GM19468 (cell line): ENCODE results near the gene RD3L.
"Not testable (repeated sequence)": the region's sequence is repeated elsewhere in the genome, so short reads cannot be mapped to it uniquely, and the experiment has no call there.

Experiments used
- ATAC-seq: cut with Tn5 transposase; IDR thresholded peaks from one replicate; pipeline ENCODE4 v1.9.1; 2021; ENCODE audit warnings: mild to moderate bottlenecking, moderate library complexity, moderate number of reproducible peaks; ENCODE audit not compliant: unreplicated experiment; ENCODE audit errors: extremely low read depth

Gene RD3L

GRCh38 chr14:103928011-103928890 lies 14.1 kb downstream of the RD3L start, which contains the start of gene TDRD9:
TSS of gene TDRD9 (plus strand) at chr14:103928456. CDS start at chr14:103928510, 54 bp downstream.
- ATAC-seq, result no peak

GRCh38 chr14:103927566-103927965 lies 14.8 kb downstream of the RD3L start:
- ATAC-seq, result no peak

- ATAC-seq, result no peak
These were observed 17.0 kb downstream of the RD3L start for GRCh38 chr14:103925316-103925715.

DNA sequence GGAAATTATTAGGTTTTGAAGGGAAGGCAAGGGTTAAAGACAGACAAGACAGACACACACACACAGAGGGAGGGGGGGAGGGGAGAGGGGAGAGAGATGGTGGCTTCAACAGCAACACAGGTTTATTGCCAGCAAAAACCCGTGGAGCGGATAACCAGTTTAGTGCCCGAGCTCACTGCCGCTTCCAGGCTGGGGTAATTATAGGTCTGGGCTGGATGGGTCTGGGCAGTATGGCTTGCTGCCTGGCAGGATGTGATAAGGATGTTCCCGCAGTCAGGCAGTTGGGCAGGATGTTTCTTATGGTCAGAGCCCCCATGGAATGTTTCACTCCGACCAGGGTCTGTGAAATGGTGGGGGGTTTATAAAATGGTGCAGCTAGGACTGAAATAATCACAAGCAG lies 18.5 kb downstream of the RD3L start:
- ATAC-seq, result no peak

DNA sequence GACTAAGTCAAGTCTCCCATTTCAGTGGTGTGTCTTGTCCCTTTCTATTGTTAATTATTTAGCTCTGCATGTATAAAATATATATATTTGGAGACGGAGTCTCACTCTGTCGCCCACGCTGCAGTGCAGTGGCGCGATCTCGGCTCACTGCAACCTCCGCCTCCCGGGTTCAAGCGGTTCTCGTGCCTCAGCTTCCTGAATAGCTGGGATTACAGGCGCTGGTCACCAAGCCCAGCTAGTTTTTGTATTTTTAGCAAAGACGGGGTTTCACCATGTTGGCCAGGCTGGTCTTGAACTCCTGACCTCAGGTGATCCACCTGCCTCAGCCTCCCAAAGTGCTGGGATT lies 20.5 kb downstream of the RD3L start:
- not testable (repeated sequence) for ATAC-seq

DNA sequence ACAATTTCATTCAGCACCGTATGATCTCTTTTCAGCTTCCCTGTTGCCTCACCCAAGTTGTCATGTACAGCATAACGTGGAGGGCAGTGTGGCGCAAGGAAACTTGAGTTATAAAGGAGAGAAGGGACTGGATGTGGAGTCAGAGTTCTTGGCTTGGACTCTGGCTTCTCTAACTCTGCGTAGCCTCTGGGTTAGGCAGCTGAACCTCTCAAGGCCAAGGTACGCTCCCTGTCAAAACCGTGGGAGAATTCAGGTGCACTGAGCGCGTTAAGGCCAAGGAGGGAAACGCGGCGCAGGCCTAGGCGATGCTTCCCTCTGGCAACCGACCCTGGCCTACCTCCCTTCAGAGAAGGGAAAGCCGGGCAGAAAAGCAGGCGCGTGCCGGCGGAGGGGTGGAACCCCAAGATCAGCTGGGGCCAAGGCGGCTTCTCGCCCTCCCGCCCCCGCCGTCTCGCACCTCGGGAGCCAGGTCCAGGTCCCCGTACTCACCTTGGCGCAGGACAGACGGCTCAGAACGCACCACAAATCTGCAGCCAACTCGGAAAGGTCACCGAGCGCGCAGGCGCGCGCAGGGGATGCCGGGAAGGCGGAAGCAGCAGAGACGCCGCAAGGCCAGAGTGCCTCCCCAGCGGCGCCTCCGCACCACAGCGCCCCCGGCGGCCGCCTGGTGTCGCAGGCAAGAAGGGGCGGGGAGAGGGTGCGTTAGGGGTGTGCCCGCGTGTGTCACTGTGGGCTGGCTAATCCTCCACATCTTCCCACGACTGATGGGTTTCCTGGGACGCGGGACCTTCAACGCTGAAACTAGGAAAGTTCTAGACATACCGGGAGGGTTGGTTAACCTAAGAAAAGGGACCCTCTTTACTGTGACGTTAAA lies 21.1 kb downstream of the RD3L start:
- ATAC-seq, result peak; percentile 82

GRCh38 chr14:103916636-103917262 lies 25.6 kb downstream of the RD3L start:
- no peak for ATAC-seq

DNA sequence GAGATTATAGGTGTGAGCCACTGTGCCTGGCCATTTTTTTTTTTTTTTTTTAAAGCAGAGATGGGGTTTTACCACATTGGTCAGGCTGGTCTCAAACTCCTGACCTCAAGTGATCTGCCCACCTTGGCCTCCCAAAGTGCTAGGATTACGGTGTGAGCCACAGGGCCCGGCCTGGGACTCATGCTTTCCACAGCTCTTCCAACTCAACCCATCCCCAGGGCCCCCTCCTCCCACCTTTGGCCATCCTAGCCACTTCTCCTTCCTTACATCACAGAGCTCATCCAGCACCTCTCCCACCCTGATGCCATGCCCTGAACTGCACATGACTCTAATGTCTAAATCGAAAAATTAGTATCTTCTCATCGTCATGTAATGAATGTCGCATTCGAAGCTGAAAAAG lies 26.7 kb downstream of the RD3L start:
- no peak for ATAC-seq

GRCh38 chr14:103910984-103911383 lies 31.3 kb downstream of the RD3L start:
- no peak for ATAC-seq

- no peak for ATAC-seq
These were observed 31.9 kb downstream of the RD3L start for GRCh38 chr14:103910262-103910935.

GRCh38 chr14:103909531-103910261 lies 32.6 kb downstream of the RD3L start:
- no peak for ATAC-seq

- ATAC-seq, result no peak
These were observed 33.7 kb downstream of the RD3L start for GRCh38 chr14:103908580-103908979.

DNA sequence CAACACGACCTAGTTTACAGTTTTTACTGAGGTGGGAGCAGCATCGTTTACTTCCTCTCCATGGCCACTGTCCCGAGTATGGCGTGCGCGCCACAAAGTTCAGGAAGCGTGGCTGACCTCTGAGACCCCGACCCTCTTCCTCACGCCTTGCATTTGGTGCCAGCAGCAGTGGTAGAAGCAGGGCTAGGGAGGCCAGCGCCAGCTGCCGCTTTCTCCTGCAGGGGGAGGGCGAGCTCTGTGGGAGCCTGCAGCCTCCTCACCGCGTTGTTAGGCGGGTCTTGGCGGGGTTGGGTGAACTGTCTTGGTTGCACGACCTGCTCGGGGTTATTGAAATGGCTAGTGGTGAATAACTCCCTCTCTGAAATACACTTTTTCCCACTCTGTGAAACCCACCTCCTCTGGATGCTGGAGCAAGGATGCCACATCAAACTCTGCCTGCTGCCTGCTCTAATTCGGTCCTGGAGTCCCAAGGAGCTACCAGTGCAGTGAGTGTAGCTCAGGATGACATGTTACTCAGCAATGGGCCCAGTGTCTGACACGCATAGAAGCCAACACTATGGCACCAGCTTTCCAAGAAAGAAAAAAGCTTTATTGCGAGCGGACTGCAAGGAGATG lies 36.4 kb downstream of the RD3L start:
- ATAC-seq, result no peak

DNA sequence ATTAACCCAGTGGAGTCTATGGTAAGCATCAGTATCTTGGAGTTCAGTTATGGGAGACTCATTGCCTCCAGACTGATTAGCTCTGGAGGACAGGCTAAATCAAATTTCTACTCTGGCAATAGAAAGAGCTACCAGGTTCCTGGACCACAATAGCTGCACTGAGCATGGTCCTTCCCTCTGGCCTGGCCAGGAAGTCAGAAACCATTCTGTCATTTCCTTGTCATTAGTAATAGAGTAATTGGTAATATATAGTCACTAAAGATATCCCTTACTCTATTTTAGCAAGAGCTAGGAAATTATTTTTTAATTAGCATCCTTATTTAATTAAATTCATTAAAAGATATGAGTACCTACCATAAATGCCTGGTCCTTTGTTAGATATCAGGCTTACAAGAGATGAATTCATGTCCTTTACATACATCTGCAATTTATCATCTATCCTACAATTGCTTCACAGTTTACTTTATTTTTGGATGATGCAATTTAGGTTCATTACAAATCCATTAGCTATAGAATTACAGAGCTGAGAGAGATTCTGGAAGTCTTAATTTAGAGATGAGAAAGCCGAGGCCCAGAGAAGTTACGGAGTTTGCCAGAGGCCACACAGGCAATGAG lies 37.7 kb downstream of the RD3L start:
- ATAC-seq, result no peak

DNA sequence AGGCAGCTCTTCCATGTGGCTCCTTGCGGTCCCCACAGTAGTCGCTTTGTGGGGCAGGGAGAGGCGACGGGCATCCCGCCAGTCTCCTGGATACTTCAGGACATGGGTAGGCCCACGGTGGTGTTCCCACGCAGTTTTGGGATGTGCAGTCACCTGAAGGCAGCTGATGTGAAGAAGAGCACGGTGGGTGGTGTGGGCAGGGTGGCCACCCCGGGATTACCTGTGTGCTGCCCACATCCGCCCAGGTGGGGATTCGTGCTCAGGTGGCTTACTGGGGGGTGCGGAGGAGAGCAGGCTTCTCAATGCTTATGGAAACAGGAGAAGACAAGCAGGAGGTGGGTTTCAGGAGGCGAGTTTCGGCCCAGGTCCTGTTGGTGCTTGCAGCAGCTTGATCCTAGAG lies 42.5 kb downstream of the RD3L start:
- ATAC-seq, result no peak

DNA sequence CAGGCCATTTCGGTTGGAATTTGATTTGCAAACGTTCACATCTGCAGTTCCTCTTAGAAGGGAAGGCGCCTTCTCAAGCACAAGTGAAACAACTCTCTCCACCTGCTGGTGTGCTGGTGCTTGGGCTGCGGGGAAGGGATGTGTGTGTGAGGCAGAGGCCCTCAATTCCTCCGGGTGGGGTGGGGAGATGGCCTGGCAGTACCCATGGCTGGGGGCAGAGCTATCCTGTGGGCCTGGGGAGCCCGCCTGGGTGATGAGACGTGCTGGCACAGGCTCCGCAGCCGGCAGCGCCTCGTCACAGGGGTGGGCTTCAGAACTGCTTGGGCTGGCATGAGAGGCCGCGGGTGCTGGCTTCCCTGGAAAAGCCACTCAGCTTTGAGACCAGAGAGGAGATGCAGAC lies 43.0 kb downstream of the RD3L start:
- no peak for ATAC-seq

- ATAC-seq, result no peak
These were observed 43.6 kb downstream of the RD3L start for GRCh38 chr14:103898711-103899110.

DNA sequence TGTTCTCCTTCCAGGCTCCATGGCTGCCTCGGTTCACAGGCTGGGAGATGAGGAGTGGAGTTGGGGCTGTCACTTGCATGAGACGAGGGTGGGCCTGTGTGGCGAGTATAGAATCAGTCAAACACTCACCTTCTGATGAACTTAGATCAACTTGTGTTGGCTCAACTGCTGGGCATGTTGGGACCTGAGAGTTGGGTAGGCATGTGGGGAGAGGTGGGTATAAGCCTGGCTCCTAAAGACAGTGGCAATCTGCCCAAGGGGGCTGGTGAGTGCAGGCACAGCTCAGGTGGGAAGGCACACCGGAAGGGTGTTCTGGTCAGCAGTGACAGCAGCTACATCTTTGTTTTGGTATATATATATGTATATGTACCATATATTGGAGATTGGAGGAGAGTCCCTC lies 44.1 kb downstream of the RD3L start:
- no peak for ATAC-seq
